Coronary artery (tissue), 2 donors: Measurements from ENCODE around the gene PTPN1.

Experiments used
- DNase-seq: peaks from one replicate; pipeline ENCODE4 v3.0.0-alpha.2; 2017; ENCODE audit warnings: low spot score
- H3K27ac ChIP-seq, 2 donors: fragments of 200-600 bp; sonication (generic); one replicate each; pipeline ENCODE4 v1.5.1; 2016 to 2019
- H3K4me3 ChIP-seq: fragments of 200-600 bp; sonication (generic); 2 replicates; pipeline ENCODE4 v1.5.1; 2016; ENCODE audit warnings: mild to moderate bottlenecking, moderate library complexity
- TF ChIP-seq, protein P1 (sequence below): fragments of 200-600 bp; sonication (generic); IDR thresholded peaks from one replicate; pipeline ENCODE4 v1.5.1; 2019; ENCODE audit warnings: antibody characterized with exemption

PTPN1 gene

GRCh38 chr20:50467718-50468356 is 42.3 kb upstream of the PTPN1 start:
- no peak overlapping the region for H3K27ac ChIP-seq
- no peak overlapping the region for H3K4me3 ChIP-seq
- no peak for DNase-seq
- TF ChIP-seq, protein P1, sequence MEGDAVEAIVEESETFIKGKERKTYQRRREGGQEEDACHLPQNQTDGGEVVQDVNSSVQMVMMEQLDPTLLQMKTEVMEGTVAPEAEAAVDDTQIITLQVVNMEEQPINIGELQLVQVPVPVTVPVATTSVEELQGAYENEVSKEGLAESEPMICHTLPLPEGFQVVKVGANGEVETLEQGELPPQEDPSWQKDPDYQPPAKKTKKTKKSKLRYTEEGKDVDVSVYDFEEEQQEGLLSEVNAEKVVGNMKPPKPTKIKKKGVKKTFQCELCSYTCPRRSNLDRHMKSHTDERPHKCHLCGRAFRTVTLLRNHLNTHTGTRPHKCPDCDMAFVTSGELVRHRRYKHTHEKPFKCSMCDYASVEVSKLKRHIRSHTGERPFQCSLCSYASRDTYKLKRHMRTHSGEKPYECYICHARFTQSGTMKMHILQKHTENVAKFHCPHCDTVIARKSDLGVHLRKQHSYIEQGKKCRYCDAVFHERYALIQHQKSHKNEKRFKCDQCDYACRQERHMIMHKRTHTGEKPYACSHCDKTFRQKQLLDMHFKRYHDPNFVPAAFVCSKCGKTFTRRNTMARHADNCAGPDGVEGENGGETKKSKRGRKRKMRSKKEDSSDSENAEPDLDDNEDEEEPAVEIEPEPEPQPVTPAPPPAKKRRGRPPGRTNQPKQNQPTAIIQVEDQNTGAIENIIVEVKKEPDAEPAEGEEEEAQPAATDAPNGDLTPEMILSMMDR, result no peak

GRCh38 chr20:50468378-50468798 is 41.8 kb upstream of the PTPN1 start:
- Histone ChIP-seq H3K27ac (no peak overlapping the region), H3K4me3 (no peak overlapping the region)
- no peak for DNase-seq
- TF ChIP-seq, protein P1, result no peak

DNA sequence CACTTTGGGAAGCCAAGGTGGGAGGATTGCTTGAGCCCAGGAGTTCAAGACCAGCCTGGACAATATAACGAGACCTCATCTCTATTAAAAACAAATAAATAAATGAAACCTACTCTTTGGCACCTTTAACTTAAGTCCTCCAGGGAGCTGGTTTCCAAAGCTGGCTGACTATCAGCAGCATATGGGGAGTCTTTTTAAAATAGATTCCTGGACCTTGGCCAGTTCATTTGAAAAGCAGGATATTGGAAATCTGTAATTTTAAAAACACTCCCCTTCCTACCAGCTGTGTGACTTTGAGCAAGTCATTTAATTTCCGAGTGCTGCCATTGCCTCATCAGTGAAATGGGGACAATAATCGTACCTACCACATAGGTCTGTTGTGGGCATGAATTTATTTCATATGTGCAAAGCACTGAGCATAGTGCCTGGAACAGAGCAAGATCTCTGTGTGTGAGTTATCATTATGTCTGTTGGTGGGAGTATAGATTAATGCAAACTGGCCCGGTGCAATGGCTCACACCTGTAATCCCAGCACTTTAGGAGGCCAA is 40.9 kb upstream of the PTPN1 start:
- H3K4me3 ChIP-seq, result no peak overlapping the region
- no peak for DNase-seq
- TF ChIP-seq, protein P1, result no peak
- H3K27ac ChIP-seq, result no peak overlapping the region

DNA sequence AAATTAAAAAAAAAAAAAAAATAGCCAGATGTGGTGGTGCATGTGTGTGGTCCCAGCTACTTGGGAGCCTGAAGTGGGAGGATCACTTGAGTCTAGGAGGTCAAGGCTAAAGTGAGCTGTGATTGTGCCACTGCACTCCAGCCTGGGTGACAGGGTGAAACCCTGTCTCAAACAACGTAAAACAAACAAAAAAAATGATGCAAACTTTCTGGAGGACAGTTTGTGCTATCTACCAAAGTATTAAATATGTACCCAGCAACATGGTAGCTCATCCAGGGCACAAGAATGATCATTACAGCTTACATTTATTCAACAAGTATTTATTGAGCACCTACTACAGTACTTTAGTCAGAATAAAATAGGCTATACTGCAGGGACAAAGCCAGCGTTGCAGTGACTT is 40.4 kb upstream of the PTPN1 start:
- TF ChIP-seq, protein P1, result no peak
- no peak for DNase-seq
- Histone ChIP-seq H3K27ac (no peak overlapping the region), H3K4me3 (no peak overlapping the region)

- DNase-seq, result no peak
- TF ChIP-seq, protein P1, result no peak
- Histone ChIP-seq H3K27ac (no peak overlapping the region), H3K4me3 (no peak overlapping the region)
Observed at GRCh38 chr20:50470264-50470858, 39.8 kb upstream of the PTPN1 start.

DNA sequence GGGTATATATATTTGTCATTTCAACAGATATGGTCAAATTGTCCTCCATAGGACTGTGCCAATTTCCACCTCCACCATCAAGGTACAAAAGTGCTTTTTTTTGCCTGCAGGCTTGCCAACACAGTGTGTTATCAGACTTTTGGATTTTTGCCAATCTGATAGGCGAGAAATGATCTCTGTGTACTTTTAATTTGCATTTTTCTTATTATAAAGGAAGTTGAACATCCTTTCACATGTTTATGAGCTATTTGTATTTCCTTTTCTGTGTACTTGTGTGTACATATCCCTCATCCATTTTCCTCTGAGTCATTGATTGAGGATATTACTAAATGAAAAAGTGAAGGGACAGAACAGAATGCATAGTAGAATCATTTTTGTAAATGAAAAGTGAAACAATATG is 39.0 kb upstream of the PTPN1 start:
- DNase-seq, result no peak
- no peak overlapping the region for H3K4me3 ChIP-seq
- TF ChIP-seq, protein P1, result no peak
- no peak overlapping the region for H3K27ac ChIP-seq
